Measurements from ENCODE around the gene RAPSN. TPM values are rescaled to one million over a fixed set of nuclear protein-coding genes. Genes with fewer than 3 reads are reported as not detected.
A peak's percentile ranks its signal among the peaks of the same experiment; 100 is the strongest.

RAPSN gene
- total RNA-seq, 4 donors from 2014 or later, result not detected

DNA sequence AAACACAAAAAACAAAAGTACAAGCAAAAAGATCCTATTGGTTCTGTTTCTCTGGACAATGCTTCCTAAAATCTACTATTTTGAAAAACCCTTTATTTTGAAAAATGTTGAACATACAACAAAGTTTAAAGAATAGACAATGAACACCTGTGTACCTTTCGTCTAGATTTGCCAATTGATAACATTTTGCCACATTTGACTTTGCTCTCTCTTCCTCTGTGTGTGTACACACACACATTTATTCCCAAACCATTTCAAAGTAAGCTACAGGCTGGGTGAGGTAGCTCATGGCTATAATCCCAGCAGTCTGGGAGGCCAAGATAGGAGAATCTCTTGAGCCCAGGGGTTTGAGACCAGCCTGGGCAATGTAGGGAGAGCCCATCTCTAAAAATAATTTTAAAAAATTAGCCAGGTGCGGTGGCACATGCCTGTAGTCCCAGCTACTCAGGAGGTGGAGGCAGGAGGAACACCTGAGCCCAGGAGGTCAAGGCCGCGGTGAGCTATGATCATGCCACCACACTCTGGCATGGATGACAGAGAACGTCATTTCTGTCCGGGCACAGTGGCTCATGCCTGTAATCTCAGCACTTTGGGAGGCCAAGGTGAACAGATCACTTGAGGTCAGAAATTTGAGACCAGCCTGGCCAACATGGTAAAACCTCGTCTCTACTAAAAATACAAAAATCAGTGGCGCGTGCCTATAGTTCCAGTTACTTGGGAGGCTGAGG, 17.4 kb downstream of the RAPSN start:
- intact Hi-C loops (cut with DNase I; ENCODE audit: low total_unique reads) (no loop called here), in situ Hi-C loops (cut with MboI; ENCODE audit: low pct_ligation_motif_present in 1 of 4, low pct_unique_long_range_greater_than_20kb in 1 of 4, low sequenced_read_pairs in 3 of 4) (no loop called here)
- H3K4me1 ChIP-seq, result peaks cover 0 to 4% (median 0%) of the 10 kb centered on the region in 4 donors
- 73 to 89% methylated on average over 1 to 9 of the region's 9 CpGs for WGBS, 2 donors (ENCODE audit: low coverage in 1 of 2)
- TF ChIP-seq, protein P1, sequence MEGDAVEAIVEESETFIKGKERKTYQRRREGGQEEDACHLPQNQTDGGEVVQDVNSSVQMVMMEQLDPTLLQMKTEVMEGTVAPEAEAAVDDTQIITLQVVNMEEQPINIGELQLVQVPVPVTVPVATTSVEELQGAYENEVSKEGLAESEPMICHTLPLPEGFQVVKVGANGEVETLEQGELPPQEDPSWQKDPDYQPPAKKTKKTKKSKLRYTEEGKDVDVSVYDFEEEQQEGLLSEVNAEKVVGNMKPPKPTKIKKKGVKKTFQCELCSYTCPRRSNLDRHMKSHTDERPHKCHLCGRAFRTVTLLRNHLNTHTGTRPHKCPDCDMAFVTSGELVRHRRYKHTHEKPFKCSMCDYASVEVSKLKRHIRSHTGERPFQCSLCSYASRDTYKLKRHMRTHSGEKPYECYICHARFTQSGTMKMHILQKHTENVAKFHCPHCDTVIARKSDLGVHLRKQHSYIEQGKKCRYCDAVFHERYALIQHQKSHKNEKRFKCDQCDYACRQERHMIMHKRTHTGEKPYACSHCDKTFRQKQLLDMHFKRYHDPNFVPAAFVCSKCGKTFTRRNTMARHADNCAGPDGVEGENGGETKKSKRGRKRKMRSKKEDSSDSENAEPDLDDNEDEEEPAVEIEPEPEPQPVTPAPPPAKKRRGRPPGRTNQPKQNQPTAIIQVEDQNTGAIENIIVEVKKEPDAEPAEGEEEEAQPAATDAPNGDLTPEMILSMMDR (IDR thresholded peaks at IDR 0.05), result no peak
- TF ChIP-seq POLR2A (IDR thresholded peaks at IDR 0.05), result no peak
- no peak for TF ChIP-seq POLR2AphosphoS5 (IDR thresholded peaks at IDR 0.05)
- no peak for TF ChIP-seq EP300 (IDR thresholded peaks at IDR 0.05; ENCODE audit: low read depth)
- no peak overlapping the region for H3K4me3 ChIP-seq
- H3K27ac ChIP-seq, result no peak overlapping the region
- DNase-seq, result no peak
- no peaks in the 10 kb centered on the region for H3K36me3 ChIP-seq
- no peaks in the 10 kb centered on the region for H3K9me3 ChIP-seq
- H3K27me3 ChIP-seq, result no peaks in the 10 kb centered on the region

DNA sequence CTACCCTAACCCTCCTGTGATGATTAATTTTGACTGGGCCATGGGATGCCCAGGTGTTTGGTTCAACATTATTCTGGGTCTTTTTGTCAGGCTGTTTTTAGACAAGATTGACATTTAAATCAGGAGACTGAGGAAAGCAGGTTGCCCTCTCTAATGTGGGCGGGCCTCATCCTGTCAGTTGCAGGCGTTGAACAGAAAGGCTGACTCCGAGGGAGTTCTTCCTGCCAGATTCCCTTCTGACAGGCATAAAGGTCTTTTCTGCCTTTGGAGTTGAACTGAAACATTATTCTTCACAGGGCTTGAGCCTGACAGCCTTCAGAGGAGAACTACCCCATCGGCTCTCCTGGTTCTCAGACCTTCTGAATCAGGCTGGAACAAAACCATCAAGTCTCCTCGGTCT, 18.4 kb downstream of the RAPSN start:
- H3K36me3 ChIP-seq, result no peaks in the 10 kb centered on the region
- H3K4me3 ChIP-seq, result no peak overlapping the region
- TF ChIP-seq POLR2A (IDR thresholded peaks at IDR 0.05), result no peak
- TF ChIP-seq POLR2AphosphoS5 (IDR thresholded peaks at IDR 0.05), result no peak
- no peak for TF ChIP-seq EP300 (IDR thresholded peaks at IDR 0.05; ENCODE audit: low read depth)
- H3K27ac ChIP-seq, result no peak overlapping the region
- 67 to 79% methylated on average over 2 to 5 of the region's 5 CpGs for WGBS, 2 donors (ENCODE audit: low coverage in 1 of 2)
- H3K27me3 ChIP-seq, result no peaks in the 10 kb centered on the region
- intact Hi-C loops (cut with DNase I; ENCODE audit: low total_unique reads) (no loop called here), in situ Hi-C loops (cut with MboI; ENCODE audit: low pct_ligation_motif_present in 1 of 4, low pct_unique_long_range_greater_than_20kb in 1 of 4, low sequenced_read_pairs in 3 of 4) (no loop called here)
- no peaks in the 10 kb centered on the region for H3K9me3 ChIP-seq
- H3K4me1 ChIP-seq, result peaks cover under 1 to 5% (median 2%) of the 10 kb centered on the region in 4 donors
- DNase-seq, result no peak

DNA sequence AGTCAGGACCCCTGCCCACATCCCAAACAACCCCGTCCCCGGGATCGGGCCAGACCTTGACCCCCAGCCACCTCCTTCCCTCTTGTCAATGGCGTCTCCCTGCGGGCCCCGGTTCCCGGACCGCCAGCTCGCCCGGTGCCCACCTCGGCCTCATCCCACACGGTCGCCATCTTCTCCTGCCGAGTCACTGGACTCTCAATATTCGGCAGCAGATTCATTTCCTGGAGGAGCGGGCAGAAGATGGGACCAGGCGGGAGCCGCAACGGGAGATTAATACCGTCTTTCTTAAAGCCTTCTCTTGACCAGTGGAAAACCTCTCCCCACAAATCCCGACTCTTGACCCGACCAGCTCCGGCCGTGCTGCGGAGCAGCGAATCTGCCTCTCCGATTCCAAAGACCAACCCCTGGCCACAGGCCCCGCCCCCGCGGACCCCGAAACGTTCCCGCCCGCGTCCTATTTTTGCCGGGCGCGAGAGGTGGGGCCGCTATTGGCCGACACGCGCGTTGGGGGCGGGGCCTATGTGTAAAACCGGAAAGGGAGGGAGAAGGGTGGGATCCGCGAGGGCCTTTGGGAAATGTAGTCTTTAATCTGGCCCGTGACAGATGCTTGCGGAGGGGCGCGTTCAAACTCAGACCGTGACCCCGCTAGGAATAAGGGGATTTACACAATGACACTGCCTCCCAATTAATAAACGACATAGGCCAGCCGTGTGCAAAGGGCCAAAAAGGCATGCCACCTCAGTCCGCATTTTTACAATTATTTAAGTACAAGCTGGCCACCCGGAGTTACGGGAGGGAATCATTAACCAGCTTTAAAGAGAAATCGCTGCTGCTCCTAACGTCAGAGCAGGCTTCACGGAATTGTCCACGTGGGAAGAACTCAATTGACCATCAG, 22.6 kb downstream of the RAPSN start, which contains the start of gene PSMC3:
TSS of gene PSMC3 (minus strand) at position 378 of the 895 bp plus-strand sequence. CDS start at position 218, 160 bp downstream.
- TF ChIP-seq, protein P1 (IDR thresholded peaks at IDR 0.05), result peak in 1 of 5 experiments; percentile 8
- TF ChIP-seq POLR2AphosphoS5 (IDR thresholded peaks at IDR 0.05) (peak; percentile 39 to 70 (median 63)), POLR2A (IDR thresholded peaks at IDR 0.05) (peak; percentile 66), EP300 (IDR thresholded peaks at IDR 0.05; ENCODE audit: low read depth) (no peak)
- H3K27me3 ChIP-seq, result no peaks in the 10 kb centered on the region
- H3K4me3 ChIP-seq, result peak within 1 kb of the TSS; percentile 68 to 97 (median 81)
- H3K27ac ChIP-seq, result peak within 1 kb of the TSS; percentile 80 to 91 (median 88)
- peak; percentile 99 for DNase-seq
- peaks cover 7 to 18% (median 10%) of the 10 kb centered on the region in 4 donors for H3K4me1 ChIP-seq
- no peaks in the 10 kb centered on the region for H3K9me3 ChIP-seq
- intact Hi-C loops (cut with DNase I; ENCODE audit: low total_unique reads), result no loop called here
- in situ Hi-C loops (cut with MboI; ENCODE audit: low pct_ligation_motif_present in 1 of 4, low pct_unique_long_range_greater_than_20kb in 1 of 4, low sequenced_read_pairs in 3 of 4), result no loop called here
- peaks cover 0 to 27% (median 8%) of the 10 kb centered on the region in 4 donors for H3K36me3 ChIP-seq
- 0% methylated on average over 3 to 62 of the region's 62 CpGs for WGBS, 2 donors (ENCODE audit: low coverage in 1 of 2)

DNA sequence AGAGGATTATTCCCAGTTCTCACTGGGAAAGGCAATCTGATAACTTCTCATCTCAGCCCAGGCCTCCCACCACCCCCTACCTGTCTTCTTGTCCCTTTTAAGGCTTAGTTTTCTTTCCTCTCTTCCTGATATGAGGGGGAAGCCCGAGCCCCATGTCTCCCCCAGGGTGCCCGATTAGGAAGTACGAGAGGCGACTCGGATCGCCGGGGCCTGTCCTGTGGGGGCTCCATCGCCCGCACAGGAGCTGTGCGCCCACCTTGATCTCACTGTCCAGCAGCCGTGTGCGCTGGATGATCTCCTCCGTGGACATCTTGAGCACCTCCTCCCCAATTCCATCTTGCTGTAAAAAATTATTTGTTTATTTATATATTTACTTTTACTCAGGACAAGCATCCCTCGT, 23.3 kb downstream of the RAPSN start:
- TF ChIP-seq EP300 (IDR thresholded peaks at IDR 0.05; ENCODE audit: low read depth), result no peak
- no peak for TF ChIP-seq POLR2AphosphoS5 (IDR thresholded peaks at IDR 0.05)
- no peak for TF ChIP-seq POLR2A (IDR thresholded peaks at IDR 0.05)
- TF ChIP-seq, protein P1 (IDR thresholded peaks at IDR 0.05), result no peak
- Histone ChIP-seq H3K36me3 (peaks cover 0 to 34% (median 9%) of the 10 kb centered on the region in 4 donors), H3K4me3 (peak overlapping the region; percentile 68 to 97 (median 81)), H3K4me1 (peaks cover 7 to 18% (median 10%) of the 10 kb centered on the region in 4 donors), H3K27ac (peak overlapping the region; percentile 80 to 91 (median 88)), H3K27me3 (no peaks in the 10 kb centered on the region), H3K9me3 (no peaks in the 10 kb centered on the region)
- WGBS, 2 donors (ENCODE audit: low coverage in 1 of 2), result 0 to 1% methylated on average over 11 to 14 of the region's 14 CpGs
- intact Hi-C loops (cut with DNase I; ENCODE audit: low total_unique reads), result no loop called here
- no peak for DNase-seq
- in situ Hi-C loops (cut with MboI; ENCODE audit: low pct_ligation_motif_present in 1 of 4, low pct_unique_long_range_greater_than_20kb in 1 of 4, low sequenced_read_pairs in 3 of 4), result no loop called here

All from transverse colon (tissue), 4 donors.